Measurements from ENCODE around the gene SPZ1.

GRCh38 chr5:80277191-80277590 lies 42.6 kb upstream of the SPZ1 start:
- TF ChIP-seq CTCF (IDR thresholded peaks at IDR 0.05) (no peak), EZH2 (IDR thresholded peaks at IDR 0.05; ENCODE audit: borderline replicate concordance, insufficient read depth, low read depth, low read length, poor library complexity, severe bottlenecking) (no peak)

Measured in B cell (primary cell).